ENCODE data around the gene PDS5A.

DNA sequence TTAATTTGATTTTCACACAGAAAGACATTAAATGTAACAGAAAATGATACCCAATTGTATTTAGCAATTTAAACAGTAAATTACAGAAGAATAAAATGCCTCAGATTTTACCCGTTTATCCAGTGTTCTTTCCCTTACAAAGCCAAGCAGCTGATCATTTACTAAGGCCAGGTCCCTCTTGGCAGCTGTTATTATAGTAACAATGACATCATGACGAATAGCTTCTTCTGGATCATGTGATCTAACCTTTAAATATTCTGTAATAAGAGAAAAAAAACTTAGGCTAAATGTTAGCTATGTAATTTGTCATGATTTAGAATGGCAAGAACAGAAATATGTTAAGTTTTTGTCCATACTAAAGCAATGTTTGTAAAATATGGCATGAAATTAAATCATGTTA, 69.4 kb downstream of the PDS5A start:
- TF ChIP-seq CREB1 (IDR thresholded peaks at IDR 0.05) (no peak), CREB1 (CRISPR knock-in tag; IDR thresholded peaks at IDR 0.05) (no peak), RFX5 (IDR thresholded peaks at IDR 0.05; ENCODE audit: low read depth, low read length) (no peak), EZH2 (IDR thresholded peaks at IDR 0.05; ENCODE audit: borderline replicate concordance, low read depth, low read length) (no peak), CTCF (IDR thresholded peaks at IDR 0.05 in 2 of 3, conservative IDR thresholded peaks at IDR 0.05 in 1 of 3; ENCODE audit: insufficient read depth in 2 of 3, low read depth in 1 of 3, low read length in 3 of 3) (no peak), CHD1 (IDR thresholded peaks at IDR 0.05; ENCODE audit: low read length) (no peak), BRD4 (IDR thresholded peaks at IDR 0.05) (no peak), GTF2E2 (tag; IDR thresholded peaks at IDR 0.05) (no peak), MYC (IDR thresholded peaks at IDR 0.05; ENCODE audit: low read depth, low read length) (no peak), MYC (CRISPR knock-in tag; IDR thresholded peaks at IDR 0.05; ENCODE audit: borderline replicate concordance, low read depth) (no peak), ZNF584 (CRISPR knock-in tag; IDR thresholded peaks at IDR 0.05; ENCODE audit: low read depth) (no peak), TBL1XR1 (IDR thresholded peaks at IDR 0.05; ENCODE audit: low read length in 2 of 2) (no peak), RBM22 (IDR thresholded peaks at IDR 0.05; ENCODE audit: low read depth, low read length, poor library complexity, severe bottlenecking) (no peak)
- TF ChIP-seq, protein P1, sequence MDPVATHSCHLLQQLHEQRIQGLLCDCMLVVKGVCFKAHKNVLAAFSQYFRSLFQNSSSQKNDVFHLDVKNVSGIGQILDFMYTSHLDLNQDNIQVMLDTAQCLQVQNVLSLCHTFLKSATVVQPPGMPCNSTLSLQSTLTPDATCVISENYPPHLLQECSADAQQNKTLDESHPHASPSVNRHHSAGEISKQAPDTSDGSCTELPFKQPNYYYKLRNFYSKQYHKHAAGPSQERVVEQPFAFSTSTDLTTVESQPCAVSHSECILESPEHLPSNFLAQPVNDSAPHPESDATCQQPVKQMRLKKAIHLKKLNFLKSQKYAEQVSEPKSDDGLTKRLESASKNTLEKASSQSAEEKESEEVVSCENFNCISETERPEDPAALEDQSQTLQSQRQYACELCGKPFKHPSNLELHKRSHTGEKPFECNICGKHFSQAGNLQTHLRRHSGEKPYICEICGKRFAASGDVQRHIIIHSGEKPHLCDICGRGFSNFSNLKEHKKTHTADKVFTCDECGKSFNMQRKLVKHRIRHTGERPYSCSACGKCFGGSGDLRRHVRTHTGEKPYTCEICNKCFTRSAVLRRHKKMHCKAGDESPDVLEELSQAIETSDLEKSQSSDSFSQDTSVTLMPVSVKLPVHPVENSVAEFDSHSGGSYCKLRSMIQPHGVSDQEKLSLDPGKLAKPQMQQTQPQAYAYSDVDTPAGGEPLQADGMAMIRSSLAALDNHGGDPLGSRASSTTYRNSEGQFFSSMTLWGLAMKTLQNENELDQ (CRISPR knock-in tag; IDR thresholded peaks at IDR 0.05; ENCODE audit: borderline replicate concordance), result no peak

Data from K562 (cell line).